ENCODE measurements around the gene VRK3.

DNA sequence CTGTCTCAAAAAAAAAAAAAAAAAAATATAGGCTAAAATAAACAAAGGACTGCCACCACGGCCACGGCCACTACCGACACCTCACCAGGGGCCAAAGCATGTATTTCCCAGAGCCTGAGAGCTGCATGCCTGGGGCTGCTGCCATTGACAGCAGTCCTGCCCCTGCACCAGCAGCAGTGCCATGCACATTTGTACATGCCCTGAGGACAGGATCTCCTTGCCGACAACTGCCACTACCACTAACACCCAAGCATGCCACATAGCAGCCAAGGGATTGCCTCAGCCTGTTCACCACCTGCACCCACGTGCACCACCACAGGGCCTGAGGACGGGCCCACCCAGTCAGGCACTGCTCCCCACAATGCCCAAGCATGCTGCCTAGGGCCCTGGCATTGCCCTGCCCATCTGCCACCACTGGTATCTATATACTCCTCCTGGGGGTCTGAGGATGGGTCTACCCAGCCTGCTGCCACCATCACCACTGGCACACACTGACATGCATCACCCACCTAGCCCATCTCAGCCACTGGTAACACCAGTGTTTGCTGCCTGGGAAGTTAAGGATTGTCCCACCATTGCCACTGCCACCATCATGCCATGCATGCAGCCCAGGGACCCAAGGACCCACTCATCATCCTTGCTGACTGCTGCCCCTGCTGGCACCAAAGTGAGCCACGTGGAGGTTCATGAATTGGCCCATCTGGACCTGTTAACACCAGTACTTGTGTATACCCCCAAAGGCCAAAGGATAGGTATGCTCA is 85.3 kb downstream of the VRK3 start:
- TF ChIP-seq REST (IDR thresholded peaks at IDR 0.05): no peak
- TF ChIP-seq SP1 (IDR thresholded peaks at IDR 0.05): no peak
- no peak for TF ChIP-seq YY1 (IDR thresholded peaks at IDR 0.05)
- no peak for TF ChIP-seq EGR1 (IDR thresholded peaks at IDR 0.05; ENCODE audit: low read depth in 2 of 2)
- TF ChIP-seq, protein P1, sequence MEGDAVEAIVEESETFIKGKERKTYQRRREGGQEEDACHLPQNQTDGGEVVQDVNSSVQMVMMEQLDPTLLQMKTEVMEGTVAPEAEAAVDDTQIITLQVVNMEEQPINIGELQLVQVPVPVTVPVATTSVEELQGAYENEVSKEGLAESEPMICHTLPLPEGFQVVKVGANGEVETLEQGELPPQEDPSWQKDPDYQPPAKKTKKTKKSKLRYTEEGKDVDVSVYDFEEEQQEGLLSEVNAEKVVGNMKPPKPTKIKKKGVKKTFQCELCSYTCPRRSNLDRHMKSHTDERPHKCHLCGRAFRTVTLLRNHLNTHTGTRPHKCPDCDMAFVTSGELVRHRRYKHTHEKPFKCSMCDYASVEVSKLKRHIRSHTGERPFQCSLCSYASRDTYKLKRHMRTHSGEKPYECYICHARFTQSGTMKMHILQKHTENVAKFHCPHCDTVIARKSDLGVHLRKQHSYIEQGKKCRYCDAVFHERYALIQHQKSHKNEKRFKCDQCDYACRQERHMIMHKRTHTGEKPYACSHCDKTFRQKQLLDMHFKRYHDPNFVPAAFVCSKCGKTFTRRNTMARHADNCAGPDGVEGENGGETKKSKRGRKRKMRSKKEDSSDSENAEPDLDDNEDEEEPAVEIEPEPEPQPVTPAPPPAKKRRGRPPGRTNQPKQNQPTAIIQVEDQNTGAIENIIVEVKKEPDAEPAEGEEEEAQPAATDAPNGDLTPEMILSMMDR (IDR thresholded peaks at IDR 0.05; ENCODE audit: low read depth, low read length, missing input control): no peak
- TF ChIP-seq MAX (IDR thresholded peaks at IDR 0.05): no peak
- no peak for TF ChIP-seq HNF4G (IDR thresholded peaks at IDR 0.05)

Measured in liver (tissue), 3 donors.